GM21447 (cell line): ENCODE measurements around the gene TAF8.

Experiments
- ATAC-seq: cut with Tn5 transposase; IDR thresholded peaks from one replicate; pipeline ENCODE4 v1.9.1; 2021; ENCODE audit not compliant: unreplicated experiment

Gene TAF8

DNA sequence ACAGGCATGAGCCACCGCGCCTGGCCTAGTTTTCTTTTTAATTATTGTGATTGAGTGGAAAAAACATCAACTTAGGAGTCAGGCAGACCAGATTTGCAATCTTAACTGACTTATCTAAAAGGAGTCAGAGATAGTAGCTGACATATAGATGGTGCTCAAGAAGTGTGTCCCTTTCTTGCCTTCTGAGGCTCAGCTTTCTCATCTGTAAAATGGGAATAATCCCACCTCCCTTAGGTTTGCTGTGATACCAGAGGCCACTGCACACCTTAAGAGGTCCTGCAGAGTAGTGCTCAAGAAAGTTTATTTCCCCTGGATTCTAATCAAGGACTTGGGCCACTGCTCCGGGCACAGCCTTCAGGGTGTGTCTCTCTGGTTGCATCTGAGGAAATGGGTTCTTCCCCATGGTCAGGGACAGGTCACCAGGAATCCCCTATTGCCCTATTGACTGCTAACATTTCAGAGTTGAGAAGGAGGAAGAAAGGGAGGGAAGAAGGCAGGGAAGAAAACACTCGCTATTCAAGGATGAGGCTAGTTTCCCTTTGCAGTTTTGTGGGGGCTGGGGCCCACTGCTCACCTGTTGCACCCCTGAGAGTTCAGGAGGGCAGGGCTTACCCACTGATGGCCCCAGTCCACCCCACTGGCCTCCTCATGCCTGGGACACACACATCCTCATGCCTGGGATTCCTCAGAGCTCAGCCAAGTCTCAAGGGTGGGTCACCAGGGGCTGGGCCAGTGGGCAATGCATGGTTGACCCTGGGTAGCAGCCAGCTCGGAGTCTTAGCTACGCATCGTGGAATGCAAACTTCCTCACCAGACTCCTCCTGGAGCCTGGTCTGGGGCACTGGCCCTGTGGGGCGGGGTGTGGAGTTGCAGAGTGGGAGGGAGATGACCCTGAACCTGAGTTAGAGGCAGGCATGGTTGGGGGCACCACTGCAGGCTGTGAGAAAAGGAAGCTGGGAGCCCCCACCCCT is 70.9 kb downstream of the TAF8 start:
- ATAC-seq = no peak

DNA sequence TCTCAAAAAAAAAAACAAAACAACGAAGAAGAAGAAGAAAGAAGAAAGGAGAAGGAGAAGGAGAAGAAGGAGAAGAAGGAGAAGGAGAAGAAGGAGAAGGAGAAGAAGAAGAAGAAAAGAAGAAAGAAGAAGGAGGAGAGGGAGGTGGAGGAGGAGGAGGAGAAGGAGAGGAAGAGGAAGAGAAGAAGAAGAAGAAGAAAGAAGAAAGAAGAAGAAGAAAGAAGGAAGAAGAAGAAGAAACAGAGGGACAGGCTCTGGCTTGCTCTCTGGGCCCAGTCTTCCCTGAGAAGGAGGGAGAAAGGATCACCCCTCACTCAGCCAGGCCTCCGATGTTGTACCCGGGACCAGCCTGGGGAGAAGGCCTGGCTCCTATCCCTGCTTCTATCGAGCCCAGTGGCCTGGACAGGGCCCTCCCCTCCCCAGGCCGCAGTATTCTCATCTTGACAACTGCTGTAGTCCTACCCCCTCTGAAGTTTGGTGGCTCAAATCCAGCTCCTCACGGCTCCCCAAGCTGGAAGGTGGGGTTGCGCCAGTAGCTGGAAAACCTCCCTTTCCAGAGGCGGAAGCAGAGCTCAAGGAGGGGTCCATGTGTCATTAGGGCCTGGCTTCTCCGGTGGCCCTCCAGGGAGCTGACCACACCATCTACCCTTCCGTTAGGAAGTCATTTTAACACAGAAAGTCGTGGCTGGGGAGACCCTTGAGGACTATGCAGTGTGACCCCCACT is 73.2 kb downstream of the TAF8 start:
- ATAC-seq = no peak

DNA sequence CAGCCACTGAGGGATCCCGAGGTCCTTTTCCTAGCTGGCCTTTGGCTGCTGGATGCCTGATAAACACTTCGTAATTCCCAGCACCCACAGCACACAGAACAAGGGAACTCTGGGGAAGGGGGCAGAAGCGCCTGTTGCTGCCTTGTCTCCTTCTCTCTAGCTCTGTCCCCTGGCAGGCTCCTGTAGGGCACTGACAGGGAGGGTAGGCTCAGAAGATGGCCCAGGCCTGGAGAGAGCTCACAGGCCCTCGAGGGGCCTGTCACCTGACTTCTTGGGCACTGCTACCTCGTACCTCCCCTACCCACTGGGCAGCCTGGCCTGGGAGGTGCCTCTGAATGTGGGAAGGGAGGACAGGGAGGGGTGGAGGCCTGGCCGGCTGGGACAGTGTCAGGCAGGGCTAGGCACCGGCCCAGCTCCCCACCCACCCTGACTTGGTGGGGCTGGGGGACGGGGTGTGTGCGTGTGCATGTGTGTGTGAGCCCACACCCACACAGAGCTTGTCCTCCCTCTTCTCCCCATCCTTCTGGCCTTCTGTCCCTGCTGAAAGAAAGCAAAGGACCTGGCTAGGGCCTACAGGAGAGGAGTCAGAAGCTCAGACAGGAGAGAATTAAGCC is 74.0 kb downstream of the TAF8 start:
- no peak for ATAC-seq

DNA sequence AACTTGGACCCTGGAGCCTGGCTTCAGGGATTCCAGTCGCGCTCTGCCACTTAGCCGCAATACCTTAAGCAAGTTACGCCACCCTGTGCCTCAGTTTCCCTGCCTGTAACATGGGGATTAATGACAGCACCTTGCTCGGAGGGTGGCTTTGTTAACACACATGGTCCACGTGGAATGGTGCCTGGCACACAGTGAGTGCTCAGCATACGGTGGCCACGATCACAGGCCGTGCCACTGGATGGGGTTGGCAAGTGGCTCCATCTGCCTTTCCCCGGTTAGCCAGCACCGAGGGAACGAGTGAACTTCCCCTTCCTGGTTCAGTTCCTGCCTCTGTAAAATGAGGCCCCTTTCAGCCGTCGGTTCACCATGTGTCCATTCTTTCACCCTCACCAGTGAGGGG is 74.9 kb downstream of the TAF8 start:
- no peak for ATAC-seq

DNA sequence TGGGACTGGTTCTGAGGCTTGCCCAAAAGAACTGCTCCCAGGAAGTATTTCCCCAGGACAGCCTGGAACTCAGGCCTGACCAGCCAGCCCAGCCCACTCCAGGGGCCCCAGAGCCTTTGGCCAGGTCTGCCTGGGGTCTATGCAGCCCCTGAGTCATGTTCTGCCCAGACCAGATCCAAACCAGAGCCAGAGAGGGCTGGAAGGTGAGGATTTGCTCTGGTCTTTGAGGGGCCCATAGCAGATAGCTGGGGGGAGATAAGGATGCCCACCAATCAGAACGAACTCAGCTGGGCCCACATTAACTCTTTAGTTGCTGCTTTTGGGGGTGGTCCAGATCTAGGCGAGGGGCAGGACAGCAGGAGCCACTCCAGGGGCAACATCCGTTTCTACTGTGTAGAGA is 75.3 kb downstream of the TAF8 start:
- no peak for ATAC-seq

DNA sequence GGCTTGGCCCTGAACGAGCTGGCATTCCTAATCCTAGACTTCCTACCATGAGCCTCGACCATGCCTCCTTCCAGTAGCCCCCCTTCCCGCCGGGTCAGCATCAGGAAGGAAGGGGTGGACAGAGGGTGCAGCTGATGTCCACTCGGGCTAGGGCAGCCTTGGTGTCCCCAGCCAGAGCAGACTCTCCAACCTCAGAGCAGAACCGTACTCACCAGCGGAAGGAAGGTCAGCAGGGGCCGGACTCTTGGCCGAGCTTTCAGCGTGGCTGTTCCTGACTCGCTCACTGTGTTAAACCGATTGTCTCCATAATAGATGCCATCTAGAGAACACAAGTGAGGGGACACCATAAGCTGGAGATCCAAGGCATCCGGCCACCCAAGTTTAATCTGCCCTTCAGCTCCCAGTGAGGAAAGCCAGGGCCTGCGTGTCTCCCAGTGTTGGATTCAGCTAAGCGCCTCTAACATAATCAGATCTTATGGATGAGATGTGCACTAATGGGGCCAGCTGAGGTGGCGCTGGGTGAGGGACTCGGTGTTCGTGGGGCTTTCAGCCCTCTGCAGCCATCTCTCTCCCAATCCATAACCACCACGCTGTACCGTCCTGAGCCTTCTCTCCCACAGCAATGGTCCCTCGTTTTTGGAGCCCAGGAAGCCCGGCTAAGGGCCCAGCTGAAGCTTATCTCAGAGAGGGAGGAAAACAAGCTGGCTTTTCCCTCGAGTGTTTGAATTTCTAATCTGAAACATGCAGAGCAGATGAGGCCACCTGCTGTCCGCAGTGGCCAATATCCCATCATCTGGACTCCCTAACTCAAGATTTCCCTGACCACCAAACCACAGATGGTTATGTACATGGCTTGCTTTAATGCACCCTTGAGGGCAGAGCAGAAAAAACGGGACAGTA is 78.4 kb downstream of the TAF8 start:
- ATAC-seq = no peak

DNA sequence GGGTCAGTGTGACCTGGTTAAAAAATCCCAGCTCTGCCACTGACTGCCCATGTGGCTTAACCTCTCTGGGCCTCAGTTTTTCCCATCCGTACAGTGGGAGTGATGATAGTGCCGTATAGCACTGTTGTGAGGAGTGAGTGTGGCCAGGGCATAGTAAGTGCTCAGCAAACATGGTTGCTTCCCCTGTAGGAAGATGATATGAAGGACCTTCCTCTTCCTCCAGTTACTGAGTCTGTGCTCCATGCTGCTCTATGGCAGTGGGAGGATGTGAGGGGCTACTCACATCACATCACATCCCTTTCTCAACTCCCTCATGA is 79.0 kb downstream of the TAF8 start:
- no peak for ATAC-seq

DNA sequence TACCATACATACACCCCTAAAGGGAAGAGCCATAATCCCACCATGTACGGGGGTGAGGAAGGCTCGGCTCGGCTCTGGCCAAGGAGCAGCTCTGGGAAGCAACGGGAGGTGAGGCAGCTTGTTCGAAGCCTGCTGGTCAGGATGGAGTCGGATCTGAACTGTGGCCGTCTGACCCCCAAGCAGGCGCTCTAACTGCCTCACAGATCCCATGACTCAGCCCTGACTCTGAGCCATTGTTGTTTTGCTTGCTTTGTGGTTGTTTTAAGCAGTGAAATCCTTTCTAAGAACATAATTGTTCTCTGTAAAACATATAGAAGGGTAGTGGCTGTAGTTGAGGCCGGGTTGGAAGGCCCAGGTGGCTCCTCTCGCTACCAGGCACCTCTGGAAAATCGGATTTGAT is 81.2 kb downstream of the TAF8 start:
- ATAC-seq = no peak

DNA sequence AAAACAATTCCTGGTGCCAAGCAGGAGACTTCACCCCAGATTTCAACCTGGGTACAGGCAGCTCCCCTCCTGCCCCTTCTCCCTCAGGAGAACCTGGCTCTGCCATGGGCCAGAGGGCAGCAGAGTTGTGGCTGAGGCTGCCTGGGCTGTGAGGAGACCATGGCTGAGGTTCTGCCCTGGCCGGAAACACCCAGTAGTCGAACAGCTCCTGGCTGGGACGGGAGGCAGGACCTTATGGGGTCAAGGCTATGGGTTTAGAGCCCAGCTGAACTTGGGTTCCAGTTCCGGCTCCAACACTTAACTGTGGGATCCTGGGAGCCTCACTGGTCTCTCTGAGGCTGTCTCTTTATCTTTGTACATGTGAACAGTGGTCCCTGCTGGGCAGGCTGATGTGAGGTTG is 83.6 kb downstream of the TAF8 start:
- no peak for ATAC-seq

DNA sequence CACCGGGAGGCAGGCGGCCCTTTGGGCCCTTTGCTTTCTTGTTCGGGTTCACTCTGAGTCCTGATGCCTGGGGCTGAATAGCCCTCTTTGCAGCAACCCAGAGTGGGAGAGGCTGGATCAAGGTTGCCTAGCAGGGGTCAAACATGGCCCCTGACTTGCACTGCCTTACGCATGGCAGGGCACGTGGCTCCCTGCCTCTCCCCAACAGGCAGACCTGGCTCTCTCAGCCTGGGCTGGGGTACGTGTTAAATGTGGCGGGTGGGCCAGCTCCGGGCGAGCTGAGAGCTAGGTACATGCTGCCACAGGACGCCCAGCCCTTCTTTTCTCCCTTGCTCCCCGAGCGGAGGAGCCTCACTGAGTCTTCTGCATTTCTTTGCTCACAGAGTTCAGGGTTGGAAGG is 84.8 kb downstream of the TAF8 start:
- no peak for ATAC-seq

DNA sequence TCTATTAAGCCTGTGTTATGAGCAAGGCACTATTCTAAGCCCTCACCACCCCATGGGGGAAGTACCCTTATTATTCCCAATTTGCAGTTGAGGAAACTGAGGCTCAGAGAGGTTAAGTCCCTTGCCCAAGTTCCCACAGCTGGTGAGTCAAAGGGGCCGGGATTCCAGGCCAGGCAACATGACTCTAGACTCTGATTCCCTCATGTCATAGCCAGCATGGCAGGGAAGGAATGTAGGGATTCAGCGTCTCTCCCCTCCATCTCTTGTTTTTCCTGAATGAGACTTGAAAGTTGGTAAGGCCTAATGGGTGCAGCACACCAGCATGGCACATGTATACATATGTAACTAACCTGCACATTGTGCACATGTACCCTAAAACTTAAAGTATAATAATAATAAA is 85.4 kb downstream of the TAF8 start:
- ATAC-seq = no peak

DNA sequence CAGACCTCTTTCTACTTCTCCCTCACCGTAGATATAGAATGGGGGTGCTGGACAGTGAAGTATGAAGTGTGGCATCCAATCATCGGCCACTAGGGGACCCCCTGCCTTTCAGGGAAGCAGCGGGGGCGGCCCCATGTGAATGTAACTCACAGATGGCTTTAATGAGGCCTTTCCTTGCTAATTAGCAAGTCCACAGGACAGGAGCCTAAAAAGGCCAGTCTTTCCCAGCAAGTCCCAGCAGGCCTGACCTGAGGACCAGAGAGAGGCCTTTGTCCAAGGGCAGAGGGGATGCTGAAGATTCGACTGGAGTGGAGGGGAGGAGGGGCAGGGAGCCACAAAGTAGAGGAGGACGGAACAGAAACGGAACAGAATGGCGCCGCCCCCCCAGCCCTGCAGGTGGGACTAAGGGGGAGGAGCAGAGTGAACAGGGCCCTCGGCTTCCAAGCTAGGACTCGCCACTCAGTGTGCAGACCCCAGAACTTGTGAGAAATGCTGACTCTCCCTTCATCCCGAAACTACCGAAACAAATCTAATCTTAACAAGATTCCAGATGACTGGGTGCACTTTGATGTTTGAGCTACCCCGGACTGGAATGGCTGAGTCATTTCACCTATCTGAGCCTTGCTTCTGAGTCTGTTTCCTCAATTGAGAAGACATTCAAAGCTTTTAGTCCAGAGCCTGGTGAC is 86.3 kb downstream of the TAF8 start:
- peak; percentile 61 for ATAC-seq
